ENCODE results near the gene SENP7. TPM values are rescaled to one million over a fixed set of nuclear protein-coding genes. Genes with fewer than 3 reads are reported as not detected.

The SENP7 gene
- total RNA-seq, 4 donors from 2014 or later: 5.3 to 16.8 (median 5.9) TPM

GRCh38 chr3:101362406-101362805 is 150.6 kb downstream of the SENP7 start:
- no peak for DNase-seq
- Histone ChIP-seq H3K4me3 (no peak overlapping the region), H3K9me3 (no peaks in the 10 kb centered on the region), H3K27me3 (no peaks in the 10 kb centered on the region), H3K36me3 (peaks cover 0 to 26% of the 10 kb centered on the region in 2 donors), H3K4me1 (no peaks in the 10 kb centered on the region), H3K27ac (no peak overlapping the region)
- in situ Hi-C loops (cut with MboI; ENCODE audit: low sequenced_read_pairs in 4 of 4) (no loop called here), intact Hi-C loops (cut with DNase I; ENCODE audit: low total_unique reads) (no loop called here)
- no peak for ATAC-seq
- TF ChIP-seq CTCF (IDR thresholded peaks at IDR 0.05 in 4 of 5, conservative IDR thresholded peaks at IDR 0.05 in 1 of 5) (no peak), POLR2A (IDR thresholded peaks at IDR 0.05) (no peak)

GRCh38 chr3:101351829-101352228 is 161.2 kb downstream of the SENP7 start:
- Histone ChIP-seq H3K4me3 (no peak overlapping the region), H3K4me1 (no peaks in the 10 kb centered on the region), H3K27ac (no peak overlapping the region), H3K27me3 (no peaks in the 10 kb centered on the region), H3K36me3 (peaks cover 0 to 11% of the 10 kb centered on the region in 2 donors), H3K9me3 (peaks cover 0 to under 1% (median 0%) of the 10 kb centered on the region in 3 donors)
- TF ChIP-seq POLR2A (IDR thresholded peaks at IDR 0.05): no peak
- TF ChIP-seq CTCF (IDR thresholded peaks at IDR 0.05 in 4 of 5, conservative IDR thresholded peaks at IDR 0.05 in 1 of 5): no peak
- intact Hi-C loops (cut with DNase I; ENCODE audit: low total_unique reads): no loop called here
- DNase-seq (no peak), ATAC-seq (no peak)
- in situ Hi-C loops (cut with MboI; ENCODE audit: low sequenced_read_pairs in 4 of 4): no loop called here

GRCh38 chr3:101340591-101340990 is 172.4 kb downstream of the SENP7 start:
- in situ Hi-C loops (cut with MboI; ENCODE audit: low sequenced_read_pairs in 4 of 4): no loop called here
- no peaks in the 10 kb centered on the region for H3K4me1 ChIP-seq
- H3K27me3 ChIP-seq: no peaks in the 10 kb centered on the region
- ATAC-seq: no peak
- no peak overlapping the region for H3K4me3 ChIP-seq
- no peak for TF ChIP-seq POLR2A (IDR thresholded peaks at IDR 0.05)
- no peak for TF ChIP-seq CTCF (IDR thresholded peaks at IDR 0.05 in 4 of 5, conservative IDR thresholded peaks at IDR 0.05 in 1 of 5)
- no peaks in the 10 kb centered on the region for H3K9me3 ChIP-seq
- no peak overlapping the region for H3K27ac ChIP-seq
- no peak for DNase-seq
- H3K36me3 ChIP-seq: peaks cover 0 to 13% of the 10 kb centered on the region in 2 donors
- intact Hi-C loops (cut with DNase I; ENCODE audit: low total_unique reads): no loop called here

- TF ChIP-seq POLR2A (IDR thresholded peaks at IDR 0.05) (no peak), CTCF (IDR thresholded peaks at IDR 0.05 in 4 of 5, conservative IDR thresholded peaks at IDR 0.05 in 1 of 5) (no peak)
- no peaks in the 10 kb centered on the region for H3K9me3 ChIP-seq
- H3K27ac ChIP-seq: no peak overlapping the region
- ATAC-seq (no peak), DNase-seq (no peak)
- in situ Hi-C loops (cut with MboI; ENCODE audit: low sequenced_read_pairs in 4 of 4): no loop called here
- H3K4me1 ChIP-seq: no peaks in the 10 kb centered on the region
- H3K4me3 ChIP-seq: no peak overlapping the region
- peaks cover 0 to 24% of the 10 kb centered on the region in 2 donors for H3K36me3 ChIP-seq
- intact Hi-C loops (cut with DNase I; ENCODE audit: low total_unique reads): no loop called here
- no peaks in the 10 kb centered on the region for H3K27me3 ChIP-seq
Observed at GRCh38 chr3:101333883-101334282, 179.1 kb downstream of the SENP7 start.

- Histone ChIP-seq H3K4me3 (no peak overlapping the region), H3K36me3 (peaks cover 0 to 32% of the 10 kb centered on the region in 2 donors), H3K27me3 (no peaks in the 10 kb centered on the region), H3K4me1 (no peaks in the 10 kb centered on the region), H3K27ac (no peak overlapping the region), H3K9me3 (no peaks in the 10 kb centered on the region)
- DNase-seq (no peak), ATAC-seq (no peak)
- in situ Hi-C loops (cut with MboI; ENCODE audit: low sequenced_read_pairs in 4 of 4) (no loop called here), intact Hi-C loops (cut with DNase I; ENCODE audit: low total_unique reads) (no loop called here)
- TF ChIP-seq POLR2A (IDR thresholded peaks at IDR 0.05): no peak
- no peak for TF ChIP-seq CTCF (IDR thresholded peaks at IDR 0.05 in 4 of 5, conservative IDR thresholded peaks at IDR 0.05 in 1 of 5)
Observed at GRCh38 chr3:101329016-101329673, 183.9 kb downstream of the SENP7 start.

All from gastrocnemius medialis (tissue), 4 donors.